HepG2 (cell line): ENCODE results near the gene UPF3B. TPM values are rescaled to one million over a fixed set of nuclear protein-coding genes. Genes with fewer than 3 reads are reported as not detected.

Experiments used
- ATAC-seq: fragments of 200-7000 bp; cut with Tn5 transposase; 3 replicates; pipeline ENCODE4 v1.9.1; 2020; ENCODE audit warnings: mild to moderate bottlenecking, moderate library complexity
- Bru-seq: library from RNA; stranded (reverse); fragments of 400-500 nt; gene quantifications from one replicate; lab custom pipeline; 2021; lab: Mats Ljungman, UMichigan
- BruChase-seq, 2 experiments: library from RNA; stranded (reverse); fragments of 400-500 nt; gene quantifications; one replicate each; lab custom pipeline; 2021; lab: Mats Ljungman, UMichigan
- BruUV-seq: library from RNA; stranded (reverse); fragments of 400-500 nt; replicated peaks from 2 replicates; lab custom pipeline; 2021; lab: Mats Ljungman, UMichigan
- CTCF ChIA-PET: fragments of 300-600 bp; formaldehyde crosslinking; extraction: SDS; loops from one replicate; lab custom pipeline; 2021; ENCODE audit warnings: low total read pairs, inconsistent platforms, low intra/inter-chr PET ratio; lab: Yijun Ruan, JAX
- POLR2A ChIA-PET: fragments of 350-600 bp; sonication (Branson Sonifier 250); formaldehyde crosslinking; loops from one replicate; lab custom pipeline; 2020; ENCODE audit warnings: antibody characterized with exemption, inconsistent platforms; lab: Yijun Ruan, JAX
- DNase-seq: peaks from one replicate; pipeline ENCODE4 v3.0.0-alpha.2; 2015; ENCODE audit warnings: low spot score
- FAIRE-seq: peaks from 3 replicates; lab custom pipeline; 2011; peaks lifted over from hg19 to GRCh38; lab: Jason Lieb, UNC
- H2AFZ ChIP-seq: one replicate; pipeline ENCODE4 v1.6.1; 2011; ENCODE audit warnings: low read length, inconsistent platforms
- H3K27ac ChIP-seq: fragments of 300-600 bp; 3 replicates; pipeline ENCODE4 v1.8.0; 2011; ENCODE audit warnings: mixed run types, mild to moderate bottlenecking, mixed read lengths, low read length, inconsistent platforms; ENCODE audit not compliant: insufficient read depth; ENCODE audit errors: extremely low read length
- H3K27me3 ChIP-seq, 2 experiments: fragments of 200-600 bp in 1 of 2; 2 replicates in 1 of 2; 3 replicates in 1 of 2; pipeline versions ENCODE4 v1.6.0 to v1.8.0; 2011; ENCODE audit warnings: low read length in 2 of 2, mild to moderate bottlenecking in 2 of 2, moderate library complexity in 2 of 2, inconsistent platforms in 1 of 2; ENCODE audit not compliant: insufficient read depth in 2 of 2, control insufficient read depth in 1 of 2
- H3K36me3 ChIP-seq, 2 experiments: fragments of 200-600 bp in 1 of 2; replicated peaks in 1 of 2; 2 replicates in 1 of 2; 3 replicates in 1 of 2; pipeline versions ENCODE4 v1.5.1 to v1.8.0; 2011; ENCODE audit warnings: low read length in 2 of 2, inconsistent platforms in 1 of 2; ENCODE audit not compliant: insufficient read depth in 2 of 2, control insufficient read depth in 1 of 2
- H3K4me1 ChIP-seq: 2 replicates; pipeline ENCODE4 v1.5.1; 2012; ENCODE audit warnings: low read length, inconsistent platforms; ENCODE audit not compliant: insufficient read depth
- H3K4me2 ChIP-seq: 2 replicates; pipeline ENCODE4 v1.6.0; 2011; ENCODE audit warnings: low read depth, low read length, inconsistent platforms
- H3K4me3 ChIP-seq, 3 experiments: fragments of 200-600 bp in 1 of 3; sonication (generic), shearing (Covaris generic) in 1 of 3; replicated peaks in 1 of 3; 2 replicates each; pipeline ENCODE4 v1.5.1; 2011 to 2016; ENCODE audit warnings: low read length in 3 of 3, inconsistent platforms in 2 of 3, low read depth in 2 of 3, mild to moderate bottlenecking in 2 of 3, control low read depth in 1 of 3, mixed read lengths in 1 of 3; ENCODE audit not compliant: insufficient read depth in 1 of 3
- H3K79me2 ChIP-seq: one replicate; pipeline ENCODE4 v1.6.1; 2011; ENCODE audit warnings: low read length, inconsistent platforms; ENCODE audit not compliant: insufficient read depth
- H3K9ac ChIP-seq: 2 replicates; pipeline ENCODE4 v1.6.0; 2011; ENCODE audit warnings: mild to moderate bottlenecking, low read depth, low read length, inconsistent platforms; ENCODE audit not compliant: insufficient read depth
- H3K9me3 ChIP-seq: 2 replicates; pipeline ENCODE4 v1.5.1; 2012; ENCODE audit warnings: mild to moderate bottlenecking, low read length
- H4K20me1 ChIP-seq: 2 replicates; pipeline ENCODE4 v1.6.0; 2011; ENCODE audit warnings: inconsistent platforms, mild to moderate bottlenecking, low read length, moderate library complexity; ENCODE audit not compliant: insufficient read depth
- ATF1 ChIP-seq: IDR thresholded peaks from 2 replicates; pipeline ENCODE4 v1.6.1; 2016; ENCODE audit warnings: mild to moderate bottlenecking, control low read depth
- CREB1 ChIP-seq, 2 experiments: fragments of 450-650 bp in 1 of 2; IDR thresholded peaks; 2 replicates each; pipeline ENCODE4 v1.6.1; 2016 to 2017; ENCODE audit warnings: control low read depth in 1 of 2, mild to moderate bottlenecking in 1 of 2, missing compliant biosample characterization in 1 of 2, missing genetic modification characterization in 1 of 2
- MYC ChIP-seq: sonication (generic); formaldehyde crosslinking; IDR thresholded peaks from 2 replicates; pipeline ENCODE4 v1.9.0; 2021; ENCODE audit warnings: missing genetic modification reagents, borderline replicate concordance
- PHF21A ChIP-seq: sonication (generic); formaldehyde crosslinking; IDR thresholded peaks from 2 replicates; pipeline ENCODE4 v1.5.0; 2020; ENCODE audit warnings: mild to moderate bottlenecking, missing genetic modification reagents
- PHF8 ChIP-seq: sonication (generic); formaldehyde crosslinking; IDR thresholded peaks from 2 replicates; pipeline ENCODE4 v1.5.0; 2020; ENCODE audit warnings: missing genetic modification reagents
- TARDBP ChIP-seq: sonication (generic); formaldehyde crosslinking; IDR thresholded peaks from 2 replicates; pipeline ENCODE4 v1.8.0; 2022; ENCODE audit warnings: mild to moderate bottlenecking, missing genetic modification reagents
- TIGD3 ChIP-seq: sonication (generic); formaldehyde crosslinking; IDR thresholded peaks from 2 replicates; pipeline ENCODE4 v1.5.1; 2020; ENCODE audit warnings: mild to moderate bottlenecking, missing genetic modification reagents, borderline replicate concordance
- UBTF ChIP-seq: sonication (generic); formaldehyde crosslinking; IDR thresholded peaks from 2 replicates; pipeline ENCODE4 v1.4.0; 2020; ENCODE audit warnings: mild to moderate bottlenecking, missing genetic modification reagents
- YY1 ChIP-seq: IDR thresholded peaks from 2 replicates; pipeline ENCODE4 v1.6.1; 2011; ENCODE audit warnings: low read length, low read depth, moderate library complexity, mild to moderate bottlenecking; ENCODE audit not compliant: insufficient read depth, insufficient replicate concordance
- ZBTB7A ChIP-seq: sonication (generic); formaldehyde crosslinking; IDR thresholded peaks from 2 replicates; pipeline ENCODE4 v1.8.0; 2022; ENCODE audit warnings: mild to moderate bottlenecking, missing genetic modification reagents
- ZNF224 ChIP-seq: sonication (generic); formaldehyde crosslinking; IDR thresholded peaks from 2 replicates; pipeline ENCODE4 v1.5.0; 2020; ENCODE audit warnings: mild to moderate bottlenecking, missing genetic modification reagents
- ZNF605 ChIP-seq: sonication (generic); formaldehyde crosslinking; IDR thresholded peaks from 2 replicates; pipeline ENCODE4 v1.8.0; 2022; ENCODE audit warnings: mild to moderate bottlenecking, missing genetic modification reagents
- ZNF772 ChIP-seq: sonication (generic); formaldehyde crosslinking; IDR thresholded peaks from 2 replicates; pipeline ENCODE4 v1.5.0; 2020; ENCODE audit warnings: mild to moderate bottlenecking, missing genetic modification reagents
- WGBS: methylation state at CpG from one replicate; pipeline ENCODE4 v1.1.6; 2017; ENCODE audit warnings: low lambda C conversion rate; 5-methylcytosine and 5-hydroxymethylcytosine counted together
- in situ Hi-C: cut with HindIII; loops from 2 replicates; pipeline ENCODE4 v1.10.0; 2017; ENCODE audit warnings: low pct_unique_long_range_greater_than_20kb; ENCODE audit not compliant: extremely low pct_ligation_motif_present
- intact Hi-C: fragments of 100-400 bp; cut with micrococcal nuclease; formaldehyde crosslinking; loops from one replicate; pipeline ENCODE4 v1.10.0; 2022; ENCODE audit not compliant: unreplicated experiment
- long read RNA-seq, 2 experiments: library from RNA in 1 of 2; library from polyadenylated mRNA in 1 of 2; stranded (forward) in 1 of 2; unstranded in 1 of 2; transcript quantifications; one replicate each; pipeline ENCODE4 v2.0.0, GENCODE V29; 2019 to 2022
- polyA minus RNA-seq, 3 experiments: library from RNA; depleted of rRNA, polyadenylated mRNA; stranded (reverse); fragments of >200 nt; gene quantifications; 2 replicates each; pipeline ENCODE4 v1.2.3, GENCODE V29; 2011; ENCODE audit warnings: low replicate concordance in 1 of 3
- polyA plus RNA-seq, 8 experiments: library from polyadenylated mRNA; depleted of rRNA in 3 of 8; stranded (reverse) in 7 of 8; unstranded in 1 of 8; fragments of >200 nt; fragmentation: Illumina TruSeq in 4 of 8; extraction: Trizol in 4 of 8; gene quantifications; 2 replicates each; pipeline versions ENCODE4 v1.2.1 to v1.2.3, GENCODE V29; 2011 to 2016; ENCODE audit warnings: low read depth in 4 of 8, missing spikeins in 1 of 8, mixed read lengths in 1 of 8; ENCODE audit not compliant: insufficient read depth in 1 of 8
- total RNA-seq, 5 experiments: library from RNA; depleted of rRNA; stranded (reverse); fragments of >200 nt; fragmentation: Illumina TruSeq; extraction: Trizol; gene quantifications; 2 replicates each; pipeline ENCODE4 v1.2.3, GENCODE V29; 2016; ENCODE audit warnings: low read depth in 1 of 5

UPF3B gene
- 7.2 and 8.2 TPM in 2 replicates for total RNA-seq (2016; rRNA removed; fragmentation: Illumina TruSeq; extraction: Trizol)
- 0.62 and 0.81 TPM in 2 replicates for total RNA-seq (2016; cell fraction: cytosol; rRNA removed; fragmentation: Illumina TruSeq; extraction: Trizol; ENCODE audit: low read depth)
- 7.0 and 7.4 TPM in 2 replicates for total RNA-seq (2016; cell fraction: insoluble cytoplasmic fraction; rRNA removed; fragmentation: Illumina TruSeq; extraction: Trizol)
- total RNA-seq (2016; cell fraction: membrane; rRNA removed; fragmentation: Illumina TruSeq; extraction: Trizol): 1.4 and 1.8 TPM in 2 replicates
- total RNA-seq (2016; cell fraction: nucleus; rRNA removed; fragmentation: Illumina TruSeq; extraction: Trizol): 7.5 and 9.2 TPM in 2 replicates
- polyA plus RNA-seq (2011; rRNA removed): 4.6 and 5.2 TPM in 2 replicates
- polyA plus RNA-seq (2011; cell fraction: cytosol; rRNA removed): 2.1 and 2.2 TPM in 2 replicates
- polyA plus RNA-seq (2011; cell fraction: nucleus; rRNA removed): 3.7 and 4.1 TPM in 2 replicates
- polyA plus RNA-seq (2012): 5.6 and 7.2 TPM in 2 replicates
- polyA plus RNA-seq (2016; cell fraction: cytosol; fragmentation: Illumina TruSeq; extraction: Trizol; ENCODE audit: low read depth): 0.47 and 0.50 TPM in 2 replicates
- polyA plus RNA-seq (2016; cell fraction: insoluble cytoplasmic fraction; fragmentation: Illumina TruSeq; extraction: Trizol; ENCODE audit: low read depth): 14.8 and 16.1 TPM in 2 replicates
- polyA plus RNA-seq (2016; cell fraction: membrane; fragmentation: Illumina TruSeq; extraction: Trizol; ENCODE audit: low read depth): 0.74 and 0.84 TPM in 2 replicates
- 14.6 and 15.3 TPM in 2 replicates for polyA plus RNA-seq (2016; cell fraction: nucleus; fragmentation: Illumina TruSeq; extraction: Trizol; ENCODE audit: insufficient read depth, low read depth)
- 0.30 and 2.3 TPM in 2 replicates for polyA minus RNA-seq (2011; rRNA and poly(A)+ RNA removed; ENCODE audit: low replicate concordance)
- 0.49 and 1.5 TPM in 2 replicates for polyA minus RNA-seq (2011; cell fraction: cytosol; rRNA and poly(A)+ RNA removed)
- 8.5 and 10.4 TPM in 2 replicates for polyA minus RNA-seq (2011; cell fraction: nucleus; rRNA and poly(A)+ RNA removed)
- Bru-seq, nascent RNA: percentile 68 among the genes with signal in this experiment
- BruChase-seq, experiment 1, labeled RNA remaining after a 6-hour chase: percentile 73 among the genes with signal in this experiment
- percentile 77 among the genes with signal in this experiment for BruChase-seq, experiment 2, labeled RNA remaining after a 2-hour chase
- long read RNA-seq, experiment 1, partial matches to known transcripts: 10 of 14 reads
- long read RNA-seq, experiment 1, other reads (novel, unspliced or antisense): 4 of 14 reads
- long read RNA-seq, experiment 2, partial matches to known transcripts: 5 of 13 reads
- long read RNA-seq, experiment 2, other reads (novel, unspliced or antisense): 8 of 13 reads

- POLR2A ChIA-PET: interaction anchor here (0.6 to 3.2 kb wide), 15 partner anchors 9 to 709 kb away, joined by 3 to 78 read pairs (median 3); partner anchors contain the start of genes NDUFA1, RNF113A, RPL39 and SEPTIN6
- H3K4me2 ChIP-seq: peak within 1 kb of the TSS; percentile 69
- CTCF ChIA-PET: no interaction called here
- no peaks in the 10 kb centered on the region; a peak in 2 of 5 replicates for H3K36me3 ChIP-seq
- H4K20me1 ChIP-seq: no peaks in the 10 kb centered on the region
- H3K4me1 ChIP-seq: 0 out of 2 replicates have a peak, but pooled peaks cover 27% of the 10 kb centered on the region
- intact Hi-C loops (loop anchor here (1.0 to 2.0 kb wide), 2 partner anchors 18 to 91 kb away; partner anchors contain the start of genes NDUFA1, NKAP and RNF113A), in situ Hi-C loops (no loop called here)
- peak within 1 kb of the TSS; percentile 42 for H2AFZ ChIP-seq
- no peaks in the 10 kb centered on the region for H3K9me3 ChIP-seq
- H3K79me2 ChIP-seq: peaks cover 14% of the 10 kb centered on the region
- DNase-seq (peak; percentile 97), ATAC-seq (peak; percentile 96), FAIRE-seq (peak; percentile 74)
- no peaks in the 10 kb centered on the region for H3K27me3 ChIP-seq
- peak within 1 kb of the TSS; percentile 89 for H3K27ac ChIP-seq
- BruUV-seq: no TSS peak
- WGBS: 1% methylated on average over 16 of the region's 54 CpGs
- H3K4me3 ChIP-seq: peak within 1 kb of the TSS; percentile 63 to 83 (median 80)
- peak within 1 kb of the TSS; percentile 86 for H3K9ac ChIP-seq
- TF ChIP-seq TARDBP (peak; percentile 33), YY1 (peak; percentile 94), TIGD3 (CRISPR knock-in tag) (no peak), CREB1 (IDR thresholded peaks at IDR 0.05) (peak; percentile 77), CREB1 (CRISPR knock-in tag; IDR thresholded peaks at IDR 0.05) (peak; percentile 90), ZNF224 (CRISPR knock-in tag) (no peak), PHF8 (CRISPR knock-in tag) (peak; percentile 83), MYC (CRISPR knock-in tag) (peak; percentile 33; the same call in 1 of the 2 replicates), PHF21A (0 out of 2 replicates have a peak, but pooled peaks have one; percentile 53), ZNF772 (CRISPR knock-in tag) (peak; percentile 34; the same call in 1 of the 2 replicates), ATF1 (CRISPR knock-in tag) (peak; percentile 74), ZNF605 (CRISPR knock-in tag) (0 out of 2 replicates have a peak, but pooled peaks have one; percentile 39), ZBTB7A (CRISPR knock-in tag) (no peak), UBTF (CRISPR knock-in tag) (peak; percentile 53; the same call in 1 of the 2 replicates)
These were observed at the start of gene UPF3B for GRCh38 chrX:119852382-119853353. UPF3B (minus strand) TSS chrX:119852963; CDS start chrX:119852928, 35 bp downstream.
